ENCODE data around the gene POGK.

POGK gene

DNA sequence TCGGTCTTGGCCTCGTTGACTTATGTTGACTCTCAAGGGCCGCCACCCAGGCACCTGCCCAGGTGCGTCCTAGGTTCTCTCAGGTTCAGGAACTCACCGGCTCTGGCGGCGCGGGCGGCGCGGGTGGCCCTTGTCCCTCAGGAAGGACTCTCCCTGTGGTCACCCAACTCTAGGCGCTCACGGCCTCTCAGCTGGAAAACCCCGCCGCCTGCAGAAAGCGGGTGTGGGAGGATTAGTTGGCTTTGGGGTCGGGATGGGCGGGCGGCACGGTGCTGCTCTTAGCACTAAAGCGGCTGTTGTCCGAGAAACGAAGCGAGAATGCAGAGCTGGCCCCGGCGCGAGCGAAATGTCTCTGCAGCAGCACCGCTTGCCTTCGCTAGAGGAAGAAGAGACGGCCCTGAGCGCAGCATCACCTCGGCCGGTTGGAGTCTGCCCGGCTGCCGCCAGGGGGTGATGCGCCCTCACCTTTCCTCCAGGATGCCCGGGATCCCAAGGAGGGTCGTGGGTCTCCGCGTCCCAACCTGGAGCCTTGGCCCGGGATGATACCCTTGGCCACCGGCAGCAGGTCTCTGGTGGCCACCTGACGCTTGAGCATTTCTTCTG lies 44.9 kb downstream of the POGK start:
- TF ChIP-seq TEAD4 (IDR thresholded peaks at IDR 0.05) (no peak), TCF12 (IDR thresholded peaks at IDR 0.05; ENCODE audit: low read depth) (no peak), CREB1 (IDR thresholded peaks at IDR 0.05; ENCODE audit: low read depth) (no peak), TAF1 (IDR thresholded peaks at IDR 0.05; ENCODE audit: low read depth) (no peak), YY1 (IDR thresholded peaks at IDR 0.05; ENCODE audit: low read depth) (no peak), ZBTB7A (IDR thresholded peaks at IDR 0.05; ENCODE audit: low read depth) (no peak), CEBPB (IDR thresholded peaks at IDR 0.05) (no peak), FOXM1 (IDR thresholded peaks at IDR 0.05; ENCODE audit: borderline replicate concordance, low read depth) (no peak), NFIC (IDR thresholded peaks at IDR 0.05) (no peak), RAD21 (IDR thresholded peaks at IDR 0.05; ENCODE audit: low read depth) (no peak), EP300 (IDR thresholded peaks at IDR 0.05; ENCODE audit: borderline replicate concordance) (no peak), EGR1 (IDR thresholded peaks at IDR 0.05) (no peak)
- TF ChIP-seq, protein P1, sequence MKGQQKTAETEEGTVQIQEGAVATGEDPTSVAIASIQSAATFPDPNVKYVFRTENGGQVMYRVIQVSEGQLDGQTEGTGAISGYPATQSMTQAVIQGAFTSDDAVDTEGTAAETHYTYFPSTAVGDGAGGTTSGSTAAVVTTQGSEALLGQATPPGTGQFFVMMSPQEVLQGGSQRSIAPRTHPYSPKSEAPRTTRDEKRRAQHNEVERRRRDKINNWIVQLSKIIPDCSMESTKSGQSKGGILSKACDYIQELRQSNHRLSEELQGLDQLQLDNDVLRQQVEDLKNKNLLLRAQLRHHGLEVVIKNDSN (IDR thresholded peaks at IDR 0.05), result no peak
- TF ChIP-seq, protein P2, sequence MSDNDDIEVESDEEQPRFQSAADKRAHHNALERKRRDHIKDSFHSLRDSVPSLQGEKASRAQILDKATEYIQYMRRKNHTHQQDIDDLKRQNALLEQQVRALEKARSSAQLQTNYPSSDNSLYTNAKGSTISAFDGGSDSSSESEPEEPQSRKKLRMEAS (IDR thresholded peaks at IDR 0.05), result no peak
- TF ChIP-seq, protein P3, sequence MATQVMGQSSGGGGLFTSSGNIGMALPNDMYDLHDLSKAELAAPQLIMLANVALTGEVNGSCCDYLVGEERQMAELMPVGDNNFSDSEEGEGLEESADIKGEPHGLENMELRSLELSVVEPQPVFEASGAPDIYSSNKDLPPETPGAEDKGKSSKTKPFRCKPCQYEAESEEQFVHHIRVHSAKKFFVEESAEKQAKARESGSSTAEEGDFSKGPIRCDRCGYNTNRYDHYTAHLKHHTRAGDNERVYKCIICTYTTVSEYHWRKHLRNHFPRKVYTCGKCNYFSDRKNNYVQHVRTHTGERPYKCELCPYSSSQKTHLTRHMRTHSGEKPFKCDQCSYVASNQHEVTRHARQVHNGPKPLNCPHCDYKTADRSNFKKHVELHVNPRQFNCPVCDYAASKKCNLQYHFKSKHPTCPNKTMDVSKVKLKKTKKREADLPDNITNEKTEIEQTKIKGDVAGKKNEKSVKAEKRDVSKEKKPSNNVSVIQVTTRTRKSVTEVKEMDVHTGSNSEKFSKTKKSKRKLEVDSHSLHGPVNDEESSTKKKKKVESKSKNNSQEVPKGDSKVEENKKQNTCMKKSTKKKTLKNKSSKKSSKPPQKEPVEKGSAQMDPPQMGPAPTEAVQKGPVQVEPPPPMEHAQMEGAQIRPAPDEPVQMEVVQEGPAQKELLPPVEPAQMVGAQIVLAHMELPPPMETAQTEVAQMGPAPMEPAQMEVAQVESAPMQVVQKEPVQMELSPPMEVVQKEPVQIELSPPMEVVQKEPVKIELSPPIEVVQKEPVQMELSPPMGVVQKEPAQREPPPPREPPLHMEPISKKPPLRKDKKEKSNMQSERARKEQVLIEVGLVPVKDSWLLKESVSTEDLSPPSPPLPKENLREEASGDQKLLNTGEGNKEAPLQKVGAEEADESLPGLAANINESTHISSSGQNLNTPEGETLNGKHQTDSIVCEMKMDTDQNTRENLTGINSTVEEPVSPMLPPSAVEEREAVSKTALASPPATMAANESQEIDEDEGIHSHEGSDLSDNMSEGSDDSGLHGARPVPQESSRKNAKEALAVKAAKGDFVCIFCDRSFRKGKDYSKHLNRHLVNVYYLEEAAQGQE (IDR thresholded peaks at IDR 0.05; ENCODE audit: low read depth), result no peak

DNA sequence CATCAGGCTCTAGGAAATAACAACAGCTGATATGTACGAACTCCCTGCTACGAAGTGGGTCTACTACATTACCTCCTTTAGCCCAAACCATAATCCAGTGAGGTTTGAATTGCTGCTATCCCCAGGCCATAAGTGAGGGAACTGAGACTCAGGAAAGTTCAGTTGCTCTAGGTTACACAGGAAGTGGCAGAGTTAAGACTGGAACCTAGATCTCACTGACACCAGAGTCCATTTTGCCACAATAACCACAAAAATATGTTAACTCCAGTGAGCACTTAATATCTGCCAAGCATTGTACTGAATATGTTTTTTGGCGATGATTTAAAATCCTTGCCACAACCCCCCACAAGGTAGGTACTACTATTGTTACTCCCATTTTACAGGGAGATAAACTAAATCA lies 45.7 kb downstream of the POGK start:
- no peak for TF ChIP-seq CEBPB (IDR thresholded peaks at IDR 0.05)
- TF ChIP-seq ZBTB7A (IDR thresholded peaks at IDR 0.05; ENCODE audit: low read depth), result no peak
- TF ChIP-seq TCF12 (IDR thresholded peaks at IDR 0.05; ENCODE audit: low read depth), result no peak
- no peak for TF ChIP-seq YY1 (IDR thresholded peaks at IDR 0.05; ENCODE audit: low read depth)
- no peak for TF ChIP-seq EP300 (IDR thresholded peaks at IDR 0.05; ENCODE audit: borderline replicate concordance)
- TF ChIP-seq RAD21 (IDR thresholded peaks at IDR 0.05; ENCODE audit: low read depth), result no peak
- TF ChIP-seq, protein P1 (IDR thresholded peaks at IDR 0.05), result no peak
- no peak for TF ChIP-seq EGR1 (IDR thresholded peaks at IDR 0.05)
- no peak for TF ChIP-seq NFIC (IDR thresholded peaks at IDR 0.05)
- no peak for TF ChIP-seq FOXM1 (IDR thresholded peaks at IDR 0.05; ENCODE audit: borderline replicate concordance, low read depth)
- no peak for TF ChIP-seq TAF1 (IDR thresholded peaks at IDR 0.05; ENCODE audit: low read depth)
- no peak for TF ChIP-seq CREB1 (IDR thresholded peaks at IDR 0.05; ENCODE audit: low read depth)
- TF ChIP-seq, protein P2 (IDR thresholded peaks at IDR 0.05), result no peak

DNA sequence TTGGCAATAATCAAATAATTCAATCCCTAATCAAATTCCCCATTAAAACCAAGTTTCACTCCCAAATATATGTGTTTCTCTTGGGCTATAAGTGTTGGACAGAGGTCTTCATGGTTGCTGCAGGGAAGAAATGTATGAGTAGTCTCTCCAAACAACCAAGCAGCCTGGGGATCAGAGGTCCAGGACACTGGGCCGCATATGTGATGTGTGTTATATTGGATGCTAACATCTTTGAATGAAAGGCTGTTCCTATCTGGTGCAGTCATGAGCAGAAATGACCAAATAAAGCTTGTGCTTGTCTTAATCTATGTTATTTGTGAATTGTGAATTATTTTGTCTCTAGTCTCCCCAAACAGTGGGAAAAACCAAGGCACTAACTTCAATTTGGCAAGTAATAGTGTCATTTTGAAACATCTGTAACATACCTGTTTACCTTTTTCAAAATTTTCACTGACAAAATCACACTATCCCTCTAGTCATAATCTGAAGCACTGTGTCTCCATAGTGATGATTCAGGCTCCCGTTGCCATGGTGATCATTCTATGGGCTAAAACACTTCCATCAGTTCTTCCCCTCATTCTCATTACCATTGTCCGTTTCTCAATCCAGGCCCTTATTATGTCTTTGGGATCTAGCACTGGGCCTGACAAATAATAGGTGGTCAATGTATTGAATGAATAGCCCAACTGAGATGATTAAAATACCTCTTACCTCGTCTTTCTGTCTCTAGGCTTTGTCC lies 49.3 kb downstream of the POGK start:
- TF ChIP-seq, protein P2 (IDR thresholded peaks at IDR 0.05), result no peak
- TF ChIP-seq YY1 (IDR thresholded peaks at IDR 0.05; ENCODE audit: low read depth) (no peak), CEBPB (IDR thresholded peaks at IDR 0.05) (no peak), TAF1 (IDR thresholded peaks at IDR 0.05; ENCODE audit: low read depth) (no peak), ZBTB7A (IDR thresholded peaks at IDR 0.05; ENCODE audit: low read depth) (no peak), FOXM1 (IDR thresholded peaks at IDR 0.05; ENCODE audit: borderline replicate concordance, low read depth) (no peak), CREB1 (IDR thresholded peaks at IDR 0.05; ENCODE audit: low read depth) (no peak), TCF12 (IDR thresholded peaks at IDR 0.05; ENCODE audit: low read depth) (no peak), TEAD4 (IDR thresholded peaks at IDR 0.05) (no peak)
- TF ChIP-seq, protein P1 (IDR thresholded peaks at IDR 0.05), result no peak

DNA sequence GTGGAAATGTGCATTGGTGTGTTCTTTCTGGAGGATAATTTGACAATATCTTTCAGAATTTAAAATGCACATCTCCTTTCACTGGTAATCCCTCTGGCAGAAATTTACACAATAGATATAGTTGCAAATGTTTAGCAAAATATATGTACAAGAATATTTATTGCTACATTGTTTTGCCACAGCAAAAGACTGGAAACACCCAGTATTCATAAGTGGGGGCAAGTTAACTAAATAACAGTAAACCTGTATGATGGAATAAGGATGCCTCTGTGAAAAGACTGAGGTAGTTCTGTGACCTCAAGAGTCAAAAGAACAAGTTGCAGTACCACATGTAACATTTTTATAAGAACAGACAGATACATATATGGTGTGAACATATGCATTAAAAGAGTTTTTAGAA lies 50.5 kb downstream of the POGK start:
- TF ChIP-seq ZBTB7A (IDR thresholded peaks at IDR 0.05; ENCODE audit: low read depth), result no peak

DNA sequence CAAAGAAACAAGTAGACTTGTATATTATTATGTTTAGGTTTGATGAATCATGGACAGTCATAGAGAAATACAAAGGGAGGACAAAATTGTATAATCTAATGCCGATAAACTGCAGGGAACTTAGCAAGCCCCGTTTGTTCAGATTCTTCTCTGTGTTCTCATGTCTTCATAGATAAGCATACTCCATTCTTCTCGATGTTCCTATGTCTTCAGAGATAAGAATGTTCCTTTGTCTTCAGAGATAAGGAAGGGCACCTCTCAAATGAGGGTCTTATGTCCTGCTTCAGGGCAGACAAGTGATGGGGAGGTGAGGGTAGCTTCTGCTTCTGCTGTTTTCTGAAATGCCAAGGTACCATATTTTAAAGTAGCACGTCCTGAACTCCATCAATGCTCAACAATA lies 56.5 kb downstream of the POGK start:
- TF ChIP-seq TCF12 (IDR thresholded peaks at IDR 0.05; ENCODE audit: low read depth), result no peak
- no peak for TF ChIP-seq CEBPB (IDR thresholded peaks at IDR 0.05)
- no peak for TF ChIP-seq FOXM1 (IDR thresholded peaks at IDR 0.05; ENCODE audit: borderline replicate concordance, low read depth)
- TF ChIP-seq YY1 (IDR thresholded peaks at IDR 0.05; ENCODE audit: low read depth), result no peak
- no peak for TF ChIP-seq CREB1 (IDR thresholded peaks at IDR 0.05; ENCODE audit: low read depth)
- no peak for TF ChIP-seq TAF1 (IDR thresholded peaks at IDR 0.05; ENCODE audit: low read depth)
- TF ChIP-seq ZBTB7A (IDR thresholded peaks at IDR 0.05; ENCODE audit: low read depth), result no peak
- no peak for TF ChIP-seq EGR1 (IDR thresholded peaks at IDR 0.05)
- TF ChIP-seq NFIC (IDR thresholded peaks at IDR 0.05), result no peak
- TF ChIP-seq, protein P1 (IDR thresholded peaks at IDR 0.05), result no peak
- no peak for TF ChIP-seq EP300 (IDR thresholded peaks at IDR 0.05; ENCODE audit: borderline replicate concordance)
- no peak for TF ChIP-seq RAD21 (IDR thresholded peaks at IDR 0.05; ENCODE audit: low read depth)
- TF ChIP-seq TEAD4 (IDR thresholded peaks at IDR 0.05), result no peak
- TF ChIP-seq, protein P2 (IDR thresholded peaks at IDR 0.05), result no peak
- TF ChIP-seq, protein P3 (IDR thresholded peaks at IDR 0.05; ENCODE audit: low read depth), result no peak
